ENCODE measurements around the gene PTPN11.
"Not testable (repeated sequence)": the region's sequence is repeated elsewhere in the genome, so short reads cannot be mapped to it uniquely, and the experiment has no call there.

The PTPN11 gene

DNA sequence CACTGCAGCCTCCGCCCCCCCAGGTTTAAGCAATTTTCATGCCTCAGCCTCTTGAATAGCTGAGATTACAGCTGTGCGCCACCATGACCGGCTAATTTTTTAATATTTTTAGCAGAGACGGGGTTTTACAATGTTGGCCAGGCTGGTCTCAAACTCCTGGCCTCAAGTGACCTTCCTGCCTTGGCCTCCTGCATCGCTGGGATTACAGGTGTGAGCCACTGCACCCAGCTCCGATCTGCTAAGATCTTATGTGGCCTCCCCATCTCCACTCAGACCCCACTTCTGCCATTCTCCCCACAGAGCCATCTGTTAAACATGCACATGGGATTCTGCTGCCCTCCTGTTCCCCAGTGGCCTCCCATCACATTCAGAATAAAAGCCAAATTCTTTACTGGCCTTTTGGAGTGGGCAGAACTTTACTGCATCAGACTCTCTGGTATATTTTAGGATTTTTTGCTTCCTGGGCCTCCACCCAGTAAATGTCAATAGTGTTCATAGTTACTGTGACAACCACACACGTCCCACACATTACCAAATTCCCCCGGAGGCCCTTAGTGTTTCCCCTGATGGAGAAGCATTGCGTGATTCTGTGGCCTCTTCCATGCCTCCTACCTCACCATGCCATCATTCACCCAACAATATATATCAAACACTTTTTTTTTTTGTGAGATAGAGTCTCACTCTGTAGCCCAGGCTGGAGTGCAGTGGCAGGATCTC, 96.3 kb downstream of the PTPN11 start:
- DNase-seq (ENCODE audit: low spot score): no peak

DNA sequence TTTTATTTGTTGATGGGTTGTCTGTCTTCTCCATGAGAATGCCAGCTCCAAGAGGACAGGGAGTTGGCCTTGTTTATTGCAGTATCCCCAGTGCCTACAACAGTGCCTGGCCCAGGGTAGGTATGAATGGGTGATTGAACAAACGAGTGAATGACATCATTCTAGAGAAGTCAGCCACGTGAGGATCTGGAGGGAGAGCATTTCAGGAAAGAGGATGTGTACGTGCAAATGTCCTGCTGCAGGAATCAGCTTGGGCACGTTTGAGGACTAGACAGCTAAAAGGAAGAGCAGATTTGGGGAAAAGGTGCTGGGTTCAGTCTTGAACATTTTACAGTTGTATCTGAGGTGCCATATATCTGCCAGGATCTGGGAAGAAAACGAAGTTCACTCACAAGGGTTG, 97.1 kb downstream of the PTPN11 start:
- no peak for DNase-seq (ENCODE audit: low spot score)

DNA sequence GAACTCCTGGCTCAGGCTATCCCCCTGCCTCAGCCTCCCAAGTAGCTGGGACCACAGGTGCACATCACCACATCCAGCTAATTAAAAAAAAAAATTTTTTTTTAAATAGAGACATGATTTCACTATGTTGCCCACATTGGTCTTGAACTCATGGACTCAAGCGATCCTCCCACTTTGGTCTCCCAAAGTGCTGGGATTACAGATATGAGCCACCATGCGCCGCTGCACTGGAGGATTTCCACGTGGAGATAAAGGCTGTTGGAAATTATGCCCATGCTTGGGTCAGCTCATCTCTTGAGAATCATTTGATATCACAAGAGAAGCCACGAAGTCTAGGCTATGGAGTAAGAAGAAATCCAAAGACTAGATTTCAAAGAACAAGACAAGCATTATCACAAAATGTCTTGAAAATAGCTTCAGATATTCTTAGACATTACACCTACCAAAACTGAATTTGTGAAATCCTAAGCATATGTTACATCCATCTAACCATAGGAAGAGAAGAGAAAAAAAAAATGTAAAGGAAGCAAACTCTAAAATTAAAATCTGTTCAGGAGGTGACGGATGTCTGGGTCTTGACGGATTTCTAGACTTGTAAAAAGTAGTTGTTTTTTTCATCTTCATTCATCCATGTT, 99.1 kb downstream of the PTPN11 start:
- DNase-seq (ENCODE audit: low spot score): no peak

DNA sequence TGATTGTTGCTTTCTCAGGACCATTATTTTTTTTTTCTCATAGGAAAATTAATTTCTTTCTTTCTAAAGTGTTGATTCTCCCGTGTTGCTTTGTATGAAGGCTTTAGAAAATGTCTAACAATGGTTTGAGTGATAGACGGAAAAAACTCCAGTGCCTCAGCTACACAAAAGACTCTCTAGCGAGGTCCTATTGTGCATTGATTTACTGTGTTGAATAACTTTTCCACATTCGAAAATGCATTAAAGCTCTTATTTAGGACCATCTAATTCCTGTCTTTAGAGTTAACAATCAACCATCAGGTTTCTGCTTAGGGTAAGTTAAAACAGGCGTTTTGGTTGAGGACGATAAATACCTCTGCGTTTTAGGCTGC, 99.6 kb downstream of the PTPN11 start:
- no peak for DNase-seq (ENCODE audit: low spot score)

DNA sequence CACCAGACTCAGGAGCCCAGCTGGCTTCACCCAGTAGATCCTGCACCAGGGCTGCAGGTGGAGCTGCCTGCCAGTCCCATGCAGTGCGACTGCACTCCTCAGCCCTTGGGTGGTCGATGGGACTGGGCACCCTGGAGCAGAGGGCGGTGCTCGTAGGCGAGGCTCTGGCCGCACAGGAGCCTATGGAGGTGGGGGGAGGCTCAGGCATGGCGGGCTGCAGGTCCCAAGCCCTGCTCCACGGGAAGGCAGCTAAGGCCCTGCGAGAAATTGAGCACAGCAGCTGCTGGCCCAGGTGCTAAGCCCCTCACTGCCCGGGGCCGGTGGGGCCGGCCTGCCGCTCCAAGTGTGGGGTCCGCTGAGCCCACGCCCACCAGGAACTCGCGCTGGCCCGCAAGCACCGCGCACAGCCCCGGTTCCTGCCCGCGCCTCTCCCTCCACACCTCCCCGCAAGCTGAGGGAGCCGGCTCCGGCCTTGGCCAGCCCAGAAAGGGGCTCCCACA, 101.1 kb downstream of the PTPN11 start:
- not testable (repeated sequence) for DNase-seq (ENCODE audit: low spot score)

DNA sequence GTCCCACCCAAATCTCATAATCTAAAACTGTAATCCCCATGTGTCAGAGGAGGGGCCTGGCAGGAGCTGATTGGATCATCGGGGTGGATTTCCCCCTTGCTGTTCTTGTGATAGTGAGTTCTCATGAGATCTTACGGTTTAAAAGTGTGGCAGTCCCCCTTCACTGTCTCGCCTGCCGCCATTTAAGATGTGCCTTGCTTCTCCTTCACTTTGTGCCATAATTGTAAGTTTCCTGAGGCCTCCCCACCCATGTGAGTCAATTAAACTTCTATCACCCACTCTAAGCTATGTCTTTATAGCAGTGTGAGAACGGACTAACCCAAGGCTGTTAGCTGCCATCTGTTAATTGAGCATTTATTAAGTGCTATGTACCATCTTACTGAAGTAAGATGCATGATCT, 105.1 kb downstream of the PTPN11 start:
- DNase-seq (ENCODE audit: low spot score): no peak

DNA sequence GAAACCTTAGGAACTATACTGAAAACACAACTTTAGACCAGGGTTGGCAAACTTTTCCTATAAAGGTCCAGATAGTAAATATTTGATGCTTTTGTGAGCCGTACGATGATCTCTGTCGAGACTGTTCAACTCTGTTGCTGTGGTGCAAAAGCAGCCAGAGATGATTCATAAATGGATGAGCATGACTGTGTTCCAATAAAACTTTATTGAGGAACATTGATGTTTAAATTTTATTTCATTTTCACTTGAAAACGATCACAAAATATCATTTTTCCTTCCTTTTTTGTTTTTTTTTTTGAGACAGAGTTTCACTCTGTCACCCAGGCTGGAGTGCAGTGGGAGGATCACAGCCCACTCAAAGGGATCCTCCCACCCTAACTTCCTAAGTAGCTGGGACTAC, 105.5 kb downstream of the PTPN11 start:
- no peak for DNase-seq (ENCODE audit: low spot score)

DNA sequence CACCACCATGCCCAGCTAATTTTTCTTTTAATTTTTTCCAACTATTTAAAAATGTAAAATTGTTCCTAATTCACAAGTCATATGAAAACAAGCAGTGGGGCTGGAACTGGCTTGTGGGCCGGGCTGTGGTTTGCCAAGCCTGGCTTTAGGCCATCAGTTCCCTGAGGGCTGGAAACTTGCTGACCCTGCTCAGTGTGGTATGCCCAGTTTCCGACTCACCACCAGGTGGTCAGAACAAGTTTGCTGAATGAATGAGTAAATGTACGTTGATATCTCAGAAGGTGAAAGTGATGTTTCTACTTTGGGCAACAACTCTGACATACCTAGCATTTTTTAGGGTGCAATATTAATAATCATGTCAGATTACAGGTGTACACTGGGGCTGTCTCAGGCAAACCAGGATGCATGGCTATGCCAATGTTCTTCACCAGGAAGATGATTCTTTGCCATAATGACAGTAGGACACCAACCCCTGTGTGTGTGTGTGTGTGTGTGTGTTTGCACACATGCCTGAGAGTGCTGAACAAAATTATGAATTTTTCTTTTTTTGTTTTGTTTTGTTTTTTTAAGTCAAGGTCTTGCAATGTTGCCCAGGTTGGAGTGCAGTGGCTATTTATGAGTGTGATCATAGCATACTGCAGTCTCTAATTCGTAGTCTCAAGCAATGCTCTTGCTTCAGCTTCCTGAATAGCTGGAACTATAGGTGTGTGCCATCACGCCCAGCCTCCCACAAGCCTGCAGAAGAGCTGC, 106.1 kb downstream of the PTPN11 start:
- no peak for DNase-seq (ENCODE audit: low spot score)

DNA sequence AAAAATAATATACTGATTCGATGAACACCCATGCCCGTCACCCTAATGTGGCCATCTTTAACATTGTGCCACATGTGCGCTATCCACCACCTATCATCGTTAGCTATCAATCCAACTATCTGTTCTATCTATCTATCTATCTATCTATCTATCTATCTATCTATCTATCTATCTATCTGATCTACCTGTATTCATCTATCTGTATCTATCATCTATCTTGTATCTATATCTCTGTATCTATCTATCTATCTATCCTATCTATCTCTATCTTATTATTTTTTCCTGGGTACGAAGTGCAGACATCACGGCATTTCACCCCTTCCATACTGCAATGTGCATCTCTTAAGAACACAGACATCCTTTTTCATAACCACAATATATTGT, 106.7 kb downstream of the PTPN11 start:
- no peak for DNase-seq (ENCODE audit: low spot score)

DNA sequence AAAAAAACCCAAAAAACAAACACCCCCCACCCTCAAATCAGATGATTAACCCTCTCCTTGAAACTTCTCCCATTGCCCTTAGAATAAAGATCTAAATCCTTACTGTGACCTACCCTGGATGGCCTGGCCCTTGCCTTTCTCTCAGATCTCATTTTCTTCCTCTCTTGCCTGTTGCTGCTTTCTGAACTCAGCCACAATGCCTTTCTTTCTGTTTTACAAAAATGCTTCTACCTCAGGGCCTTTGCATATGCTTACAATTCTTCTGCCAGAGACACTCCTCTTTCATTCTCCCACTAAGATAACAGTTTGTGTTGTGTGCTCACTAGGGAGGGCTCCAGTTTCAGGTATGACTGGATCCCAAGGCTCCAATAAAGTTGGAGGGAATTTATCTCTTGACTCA, 108.3 kb downstream of the PTPN11 start:
- DNase-seq (ENCODE audit: low spot score): no peak

DNA sequence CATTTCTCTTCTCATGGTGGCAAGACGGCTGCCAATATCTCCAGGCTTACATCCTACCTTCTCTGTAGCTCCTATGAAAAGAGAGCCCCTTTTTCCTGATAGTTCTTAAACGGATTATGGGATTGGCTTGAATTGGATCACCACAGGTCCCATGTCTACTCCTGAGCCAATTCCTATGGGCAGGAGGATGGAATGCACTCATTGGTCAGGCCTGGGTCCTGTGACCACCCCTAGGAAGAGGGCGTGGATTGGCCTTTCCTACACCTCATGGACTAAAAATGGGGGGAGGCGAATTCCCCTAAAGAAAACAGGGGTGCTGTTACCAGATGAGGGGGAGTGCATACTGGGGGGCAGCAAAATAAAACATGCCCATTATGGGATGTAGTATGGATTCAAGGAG, 108.8 kb downstream of the PTPN11 start:
- no peak for DNase-seq (ENCODE audit: low spot score)

DNA sequence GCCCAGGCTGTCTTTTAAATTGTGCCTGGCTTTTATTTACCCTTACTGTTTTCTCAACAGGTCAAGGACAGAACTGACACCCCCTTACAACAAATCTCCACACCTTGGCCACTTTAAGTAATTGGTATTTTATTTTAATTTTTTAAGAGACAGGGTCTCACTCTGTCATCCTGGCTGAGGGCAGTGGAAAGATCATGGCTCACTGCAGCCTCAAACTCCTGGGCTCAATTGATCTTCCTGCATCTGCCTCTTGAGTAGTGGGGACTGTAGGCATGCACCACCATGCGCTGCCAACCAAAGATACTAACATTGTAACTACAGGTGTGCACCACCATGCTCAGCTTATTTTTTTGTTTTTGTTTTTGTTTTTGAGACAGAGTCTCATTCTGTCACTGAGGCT, 109.8 kb downstream of the PTPN11 start:
- no peak for DNase-seq (ENCODE audit: low spot score)

DNA sequence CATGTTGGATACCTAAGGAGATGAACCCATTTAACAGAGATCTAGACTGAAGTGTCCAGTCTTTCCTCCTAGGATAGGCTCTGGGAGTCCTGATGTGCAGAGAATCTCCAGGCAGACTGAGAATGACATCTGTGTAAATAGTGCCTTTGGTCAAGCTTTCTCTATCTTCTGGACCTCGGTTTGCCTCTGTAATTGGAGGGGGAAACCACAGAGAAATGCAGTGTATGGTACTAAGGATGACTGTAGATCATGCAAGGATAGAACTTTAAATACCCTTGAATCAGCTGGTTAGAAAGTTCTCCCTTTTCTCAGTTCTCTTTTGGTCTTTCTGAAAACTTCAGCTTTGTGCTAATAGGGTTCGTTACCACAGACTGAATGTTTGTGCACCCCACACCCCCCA, 112.2 kb downstream of the PTPN11 start:
- no peak for DNase-seq (ENCODE audit: low spot score)

DNA sequence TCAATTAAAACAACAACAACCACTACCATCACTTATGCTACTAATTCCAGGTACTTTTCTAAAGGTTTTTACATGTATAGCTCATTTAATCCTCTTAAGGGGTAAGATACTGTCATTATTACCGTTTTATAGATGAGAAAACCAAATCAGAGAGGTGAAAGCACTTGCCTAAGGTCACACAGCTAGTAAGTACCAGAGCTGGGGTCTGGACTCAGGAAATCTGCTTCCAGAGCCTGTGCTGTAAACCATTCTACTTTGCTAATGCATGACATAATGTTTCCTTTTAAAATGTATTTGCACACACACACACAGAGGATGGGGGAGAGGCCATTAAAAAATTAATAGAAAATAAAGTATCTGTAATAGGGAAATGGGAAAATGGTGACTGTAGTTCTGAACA, 113.4 kb downstream of the PTPN11 start:
- no peak for DNase-seq (ENCODE audit: low spot score)

DNA sequence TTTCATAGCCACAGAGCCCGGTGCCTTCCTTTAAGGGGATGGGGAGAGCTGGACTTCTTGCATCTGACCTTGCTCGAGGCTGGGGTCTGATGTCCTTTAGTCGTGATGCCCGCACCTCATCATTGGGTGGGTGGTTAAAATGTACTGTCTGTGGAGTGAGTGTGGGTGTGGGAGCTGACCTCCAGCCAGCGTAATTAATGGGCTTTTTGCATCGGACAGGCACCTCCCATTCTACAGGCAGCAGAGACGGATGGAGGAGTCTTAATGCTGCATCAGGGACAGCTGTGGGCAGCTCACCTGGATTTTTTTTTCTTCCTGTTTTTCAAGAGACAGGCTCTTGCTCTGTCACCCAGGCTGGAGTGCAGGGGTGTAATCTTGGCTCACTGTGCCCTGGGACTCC, 114.8 kb downstream of the PTPN11 start:
- DNase-seq (ENCODE audit: low spot score): no peak

DNA sequence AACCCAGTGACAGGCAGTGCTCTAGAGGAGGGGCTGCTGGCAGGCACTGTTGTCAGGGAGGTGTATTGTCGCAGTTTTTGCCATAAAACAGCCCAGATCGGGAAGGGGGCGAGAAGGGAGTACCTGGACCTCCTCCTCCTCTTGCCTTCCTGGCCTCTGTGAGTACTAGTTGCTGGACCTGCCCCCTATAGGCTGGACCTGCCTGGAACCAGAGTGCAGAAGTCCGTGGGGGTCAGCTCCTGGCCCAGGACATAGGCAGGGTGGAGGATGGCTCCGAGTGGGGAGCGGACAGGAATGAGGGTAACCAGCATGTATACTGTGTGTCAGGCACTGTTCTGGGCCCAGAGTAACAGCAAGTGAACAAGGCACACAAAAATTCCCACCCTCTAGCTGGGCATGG, 116.3 kb downstream of the PTPN11 start:
- DNase-seq (ENCODE audit: low spot score): no peak

DNA sequence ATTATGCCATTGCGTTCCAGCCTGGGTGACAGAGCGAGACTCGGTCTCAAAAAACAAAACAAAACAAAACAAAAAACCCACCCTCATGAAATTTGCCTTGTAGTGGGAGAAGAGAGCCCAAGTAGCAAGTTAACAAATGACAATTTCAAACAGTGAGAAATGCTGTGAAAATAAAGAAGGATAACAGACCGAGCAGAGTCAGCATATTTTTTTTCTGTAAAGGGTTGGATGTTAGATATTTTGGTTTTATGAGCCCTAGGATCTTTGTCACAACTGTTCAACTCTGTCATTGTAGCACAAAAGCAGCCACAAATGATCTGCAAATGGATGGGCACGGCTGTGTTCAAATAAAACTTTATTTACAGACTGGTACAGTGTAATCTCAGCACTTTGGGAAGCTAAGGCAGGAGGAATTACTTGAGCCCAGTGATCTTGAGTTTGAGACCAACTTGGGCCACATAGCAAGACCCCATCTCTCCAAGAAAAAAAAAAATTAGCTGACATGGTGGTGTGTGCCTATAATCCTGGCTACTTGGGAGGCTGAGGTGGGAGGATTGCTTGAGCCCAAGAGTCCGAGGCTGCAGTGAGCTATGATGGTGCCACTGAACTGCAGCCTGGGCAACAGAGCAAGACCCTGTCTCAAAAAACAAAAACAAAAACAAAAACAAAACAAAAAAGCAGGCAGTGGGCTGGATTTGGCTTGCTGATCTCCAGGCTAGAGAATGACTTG, 117.1 kb downstream of the PTPN11 start:
- no peak for DNase-seq (ENCODE audit: low spot score)

DNA sequence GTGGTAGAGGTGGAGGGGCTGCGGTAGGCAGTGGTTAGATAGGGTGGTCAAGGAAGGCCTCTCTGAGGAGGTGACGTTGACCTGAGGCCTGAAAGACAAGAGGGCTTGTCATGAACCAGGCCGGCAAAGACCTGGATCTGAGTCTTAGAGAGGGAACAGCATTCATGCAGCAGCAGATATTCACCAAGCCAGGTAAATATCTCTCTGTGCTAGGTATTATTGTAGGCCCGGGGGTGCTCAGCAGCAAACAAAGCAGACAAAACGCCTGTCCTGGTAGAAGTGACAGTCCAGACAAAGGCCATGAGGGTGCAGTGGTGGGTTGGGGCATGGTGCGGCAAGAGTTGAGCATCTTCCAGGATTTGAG, 117.6 kb downstream of the PTPN11 start:
- DNase-seq (ENCODE audit: low spot score): no peak

DNA sequence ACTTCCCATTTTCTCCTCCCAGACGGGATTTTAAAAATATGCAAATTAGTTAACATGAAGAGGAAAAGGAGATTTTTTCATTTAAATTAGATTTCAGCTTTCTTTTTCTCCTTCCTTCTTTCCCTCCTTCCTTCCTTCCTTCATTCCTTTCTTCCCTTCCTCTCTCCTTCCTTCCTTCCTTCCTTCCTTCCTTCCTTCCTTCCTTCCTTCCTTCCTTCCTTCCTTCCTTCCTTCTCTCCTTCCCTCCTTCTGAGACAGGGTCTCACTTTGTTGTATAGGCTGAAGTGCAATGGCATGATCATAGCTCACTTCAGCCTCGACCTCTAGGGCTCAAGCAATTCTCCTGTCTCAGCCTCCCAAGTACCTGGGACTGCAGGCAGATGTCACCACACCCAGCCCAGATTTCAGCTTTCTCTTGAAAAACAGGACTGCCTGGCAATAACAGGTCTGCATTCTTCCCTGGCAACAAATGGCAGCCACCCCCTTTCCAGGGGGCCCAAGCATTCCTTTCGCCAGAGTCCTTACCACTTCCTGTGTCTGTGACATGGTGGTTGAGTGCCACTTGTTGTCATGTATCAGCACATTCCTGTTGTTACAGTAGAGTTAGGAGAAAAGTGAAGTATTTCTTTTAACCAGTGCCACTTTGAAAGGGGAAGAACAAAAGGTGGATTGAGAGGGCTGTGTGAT, 119.1 kb downstream of the PTPN11 start:
- no peak for DNase-seq (ENCODE audit: low spot score)

DNA sequence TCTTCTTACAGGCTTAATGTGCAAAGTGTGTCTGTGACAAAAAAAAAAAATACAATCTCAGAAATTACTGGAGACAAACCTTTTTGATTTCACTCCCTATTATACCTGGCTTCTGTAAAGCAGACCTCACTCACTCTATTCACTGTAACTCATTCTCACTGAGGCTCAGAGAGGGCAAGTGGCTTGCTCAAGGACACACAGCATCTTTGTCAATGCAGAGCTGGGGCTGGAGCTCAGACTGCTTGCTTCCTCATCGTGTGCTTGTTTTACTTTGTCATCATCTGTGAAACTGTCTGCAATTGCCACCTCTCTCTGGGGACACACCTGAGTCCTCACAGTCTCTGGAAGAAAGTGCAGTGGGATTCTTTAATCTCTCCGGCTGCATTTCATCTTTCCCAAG, 120.0 kb downstream of the PTPN11 start:
- no peak for DNase-seq (ENCODE audit: low spot score)

DNA sequence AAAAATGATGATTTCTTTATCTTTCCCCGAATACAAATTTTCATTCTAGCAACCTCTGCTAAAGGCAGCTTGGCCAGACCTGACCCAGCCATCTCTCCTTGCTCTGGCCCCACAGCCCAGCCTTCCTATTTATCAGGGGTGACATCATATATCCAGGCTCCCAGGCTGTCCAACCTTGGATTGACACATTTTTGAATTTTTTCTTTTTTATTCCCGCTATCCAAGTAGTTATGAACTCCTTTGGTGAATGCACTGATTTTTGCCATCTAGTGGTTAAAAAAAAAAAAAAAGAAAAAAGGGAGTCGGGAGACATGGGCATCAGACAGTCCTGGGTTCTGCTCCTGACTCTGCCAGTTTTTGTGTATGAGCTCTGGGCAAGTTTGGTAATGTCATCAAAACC, 120.5 kb downstream of the PTPN11 start:
- DNase-seq (ENCODE audit: low spot score): no peak

DNA sequence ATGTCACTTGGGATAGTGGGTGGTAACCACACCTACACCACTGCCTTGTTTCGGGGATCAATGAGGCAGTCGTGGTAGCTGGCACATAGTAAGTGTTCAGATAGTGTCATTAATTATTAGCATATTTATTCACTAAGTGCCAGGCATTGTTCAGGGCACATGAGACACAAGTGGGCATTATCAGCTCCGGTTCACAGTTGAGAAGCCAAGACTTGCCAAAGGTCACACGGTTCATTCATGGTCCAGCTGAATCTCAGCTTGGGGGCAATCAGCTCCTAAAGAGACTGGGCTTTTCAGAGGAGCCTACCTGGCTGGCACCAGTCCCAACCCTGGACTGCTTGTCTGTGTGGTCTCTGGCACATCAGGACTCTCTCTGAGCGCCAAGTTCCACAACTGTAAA, 121.3 kb downstream of the PTPN11 start:
- no peak for DNase-seq (ENCODE audit: low spot score)
